SJSA1 (cell line): ENCODE measurements around the gene TTYH3. TPM values are rescaled to one million over a fixed set of nuclear protein-coding genes. Genes with fewer than 3 reads are reported as not detected.

Experiments
- DNase-seq, 2 experiments: peaks; one replicate each; pipeline ENCODE4 v3.0.0-alpha.2; 2015 to 2020; ENCODE audit warnings: low spot score in 2 of 2, low read depth in 1 of 2
- H3K27ac ChIP-seq: fragments of 250-450 bp; sonication (Bioruptor Pico); 2 replicates; pipeline ENCODE4 v1.5.1; 2020; ENCODE audit warnings: mild to moderate bottlenecking, moderate library complexity
- H3K27me3 ChIP-seq: fragments of 250-450 bp; sonication (Bioruptor Pico); replicated peaks from 2 replicates; pipeline ENCODE4 v1.5.1; 2020; ENCODE audit warnings: mild to moderate bottlenecking, moderate library complexity
- H3K36me3 ChIP-seq: fragments of 250-450 bp; sonication (Bioruptor Pico); 2 replicates; pipeline ENCODE4 v1.5.1; 2020; ENCODE audit warnings: mild to moderate bottlenecking
- H3K4me1 ChIP-seq: fragments of 250-450 bp; sonication (Bioruptor Pico); replicated peaks from 2 replicates; pipeline ENCODE4 v1.6.1; 2021; ENCODE audit warnings: mild to moderate bottlenecking
- H3K4me3 ChIP-seq: fragments of 250-450 bp; sonication (Bioruptor Pico); 2 replicates; pipeline ENCODE4 v1.5.1; 2020; ENCODE audit warnings: mild to moderate bottlenecking
- H3K9me3 ChIP-seq: fragments of 250-450 bp; sonication (Bioruptor Pico); replicated peaks from 2 replicates; pipeline ENCODE4 v1.5.1; 2020; ENCODE audit warnings: mild to moderate bottlenecking
- total RNA-seq: library from RNA; depleted of rRNA; stranded (reverse); fragments of >200 nt; shearing (Covaris generic); gene quantifications from 2 replicates; pipeline ENCODE4 v1.2.3, GENCODE V29; 2014; rRNA removed

TTYH3 gene
- total RNA-seq, 1 experiment from 2014 or later: 24.3 TPM

- no peak overlapping the region for H3K27ac ChIP-seq
- H3K4me1 ChIP-seq: no peaks in the 10 kb centered on the region
- no peak for DNase-seq
- H3K4me3 ChIP-seq: no peak overlapping the region
- peaks cover 43% of the 10 kb centered on the region for H3K36me3 ChIP-seq
- H3K9me3 ChIP-seq: no peaks in the 10 kb centered on the region
- no peaks in the 10 kb centered on the region for H3K27me3 ChIP-seq
These were observed 80.3 kb downstream of the TTYH3 start for GRCh38 chr7:2711895-2712675.

- Histone ChIP-seq H3K36me3 (peaks cover 56% of the 10 kb centered on the region), H3K27me3 (no peaks in the 10 kb centered on the region), H3K27ac (no peak overlapping the region), H3K4me1 (peaks cover 3% of the 10 kb centered on the region; the same call in 1 of the 2 replicates), H3K9me3 (no peaks in the 10 kb centered on the region), H3K4me3 (no peak overlapping the region)
- no peak for DNase-seq
These were observed 81.6 kb downstream of the TTYH3 start for GRCh38 chr7:2713370-2713769.

GRCh38 chr7:2713978-2714377 lies 82.2 kb downstream of the TTYH3 start:
- no peaks in the 10 kb centered on the region for H3K9me3 ChIP-seq
- peaks cover 61% of the 10 kb centered on the region for H3K36me3 ChIP-seq
- no peaks in the 10 kb centered on the region for H3K27me3 ChIP-seq
- peaks cover 3% of the 10 kb centered on the region; the same call in 1 of the 2 replicates for H3K4me1 ChIP-seq
- no peak overlapping the region for H3K27ac ChIP-seq
- H3K4me3 ChIP-seq: no peak overlapping the region
- no peak for DNase-seq

Other genes starting within 250 kb of the TTYH3 start
- 9.7 and 10.7 TPM in 2 replicates for gene CHST12, start 228.4 kb upstream of the TTYH3 start, total RNA-seq
- not detected in 2 replicates for gene GRIFIN, start 155.6 kb upstream of the TTYH3 start, total RNA-seq
- gene LFNG, start 112.2 kb upstream of the TTYH3 start, total RNA-seq: 0.97 and 2.4 TPM in 2 replicates
- 33.3 and 49.2 TPM in 2 replicates for gene BRAT1, start 76.5 kb upstream of the TTYH3 start, total RNA-seq
- gene IQCE, start 73.0 kb upstream of the TTYH3 start, total RNA-seq: 10.9 and 16.1 TPM in 2 replicates
- gene AMZ1, start 56.2 kb downstream of the TTYH3 start, total RNA-seq: 1.3 TPM in 1 of 2 replicates, not detected in the other
- gene GNA12, start 212.3 kb downstream of the TTYH3 start, total RNA-seq: 16.3 and 31.2 TPM in 2 replicates